Measurements from ENCODE around the gene NTN3.
A peak's percentile ranks its signal among the peaks of the same experiment; 100 is the strongest.

The NTN3 gene

DNA sequence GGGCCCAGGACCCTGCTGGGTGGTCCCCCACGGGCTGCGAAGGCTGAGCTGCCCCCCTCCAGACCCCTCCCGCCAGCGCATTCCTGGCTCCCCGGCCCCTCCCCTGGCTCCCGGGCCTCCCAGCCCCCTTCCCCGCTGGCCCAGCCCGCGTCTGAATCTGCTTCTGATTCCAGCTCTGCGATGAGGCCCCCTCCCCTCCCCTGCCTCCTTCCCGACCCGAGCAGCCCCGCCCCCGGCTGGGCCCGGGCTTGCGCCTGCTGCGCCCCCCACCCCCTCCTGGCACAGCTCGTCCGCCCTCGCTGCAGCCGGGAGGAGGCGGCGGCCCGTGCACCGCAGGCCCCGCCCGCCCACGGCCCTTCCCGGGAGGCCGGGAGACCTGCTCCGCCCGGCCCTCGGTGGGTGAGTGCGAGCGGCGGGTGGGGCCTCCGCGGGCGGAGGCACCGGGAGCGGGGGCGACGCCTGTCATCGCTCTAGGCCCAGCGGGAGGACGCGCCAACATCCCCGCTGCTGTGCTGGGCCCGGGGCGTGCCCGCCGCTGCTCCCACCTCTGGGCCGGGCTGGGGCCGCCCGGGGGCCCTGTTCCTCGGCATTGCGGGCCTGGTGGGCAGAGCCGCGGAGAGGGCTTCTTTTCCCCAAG is at the start of gene NTN3:
NTN3 (plus strand) TSS at position 282 of the 637 bp plus-strand sequence. CDS start 405 bp downstream, outside the sequence.
- TF ChIP-seq, protein P1, sequence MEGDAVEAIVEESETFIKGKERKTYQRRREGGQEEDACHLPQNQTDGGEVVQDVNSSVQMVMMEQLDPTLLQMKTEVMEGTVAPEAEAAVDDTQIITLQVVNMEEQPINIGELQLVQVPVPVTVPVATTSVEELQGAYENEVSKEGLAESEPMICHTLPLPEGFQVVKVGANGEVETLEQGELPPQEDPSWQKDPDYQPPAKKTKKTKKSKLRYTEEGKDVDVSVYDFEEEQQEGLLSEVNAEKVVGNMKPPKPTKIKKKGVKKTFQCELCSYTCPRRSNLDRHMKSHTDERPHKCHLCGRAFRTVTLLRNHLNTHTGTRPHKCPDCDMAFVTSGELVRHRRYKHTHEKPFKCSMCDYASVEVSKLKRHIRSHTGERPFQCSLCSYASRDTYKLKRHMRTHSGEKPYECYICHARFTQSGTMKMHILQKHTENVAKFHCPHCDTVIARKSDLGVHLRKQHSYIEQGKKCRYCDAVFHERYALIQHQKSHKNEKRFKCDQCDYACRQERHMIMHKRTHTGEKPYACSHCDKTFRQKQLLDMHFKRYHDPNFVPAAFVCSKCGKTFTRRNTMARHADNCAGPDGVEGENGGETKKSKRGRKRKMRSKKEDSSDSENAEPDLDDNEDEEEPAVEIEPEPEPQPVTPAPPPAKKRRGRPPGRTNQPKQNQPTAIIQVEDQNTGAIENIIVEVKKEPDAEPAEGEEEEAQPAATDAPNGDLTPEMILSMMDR (IDR thresholded peaks at IDR 0.05), result no peak
- no peak for TF ChIP-seq ZFX (IDR thresholded peaks at IDR 0.05; ENCODE audit: borderline replicate concordance)
- peak within 1 kb of the TSS; percentile 95 for H3K27ac ChIP-seq

DNA sequence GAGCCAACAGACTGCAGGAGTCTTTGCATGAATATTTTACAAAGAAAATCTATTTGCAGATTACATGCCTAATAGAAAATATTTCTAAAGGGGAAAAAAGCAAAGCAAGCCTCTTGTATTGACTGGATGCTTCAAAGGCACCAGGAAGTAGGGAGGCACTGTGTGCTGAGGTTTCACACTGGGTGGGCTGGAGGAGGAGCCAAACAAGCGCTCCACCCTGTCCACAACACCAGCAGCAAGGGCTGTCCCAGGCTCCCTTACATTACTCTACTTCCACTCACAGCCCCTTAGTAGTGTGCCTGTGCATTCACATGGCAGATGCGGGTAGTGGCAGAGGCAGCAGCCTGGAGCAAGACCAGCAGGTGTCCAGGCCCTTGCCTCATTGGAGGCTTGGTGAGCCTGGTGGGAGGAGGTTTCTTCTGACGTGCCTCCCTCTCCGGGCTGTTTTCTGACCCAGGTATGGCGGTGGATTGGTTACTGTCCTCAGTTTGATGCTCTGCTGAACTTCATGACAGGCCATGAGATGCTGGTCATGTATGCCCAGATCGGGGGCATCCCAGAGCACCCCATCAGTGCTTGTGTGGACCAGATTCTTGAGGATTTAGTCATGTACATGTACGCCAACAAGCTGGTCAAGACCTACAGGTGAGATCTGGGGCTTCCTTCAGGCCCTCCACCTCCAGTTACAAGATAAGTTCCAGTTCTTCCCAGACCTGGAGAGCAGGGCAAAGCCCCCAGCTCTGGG is 48.8 kb upstream of the NTN3 start:
- H3K27ac ChIP-seq, result no peak overlapping the region
- TF ChIP-seq, protein P1 (IDR thresholded peaks at IDR 0.05), result no peak
- no peak for TF ChIP-seq ZFX (IDR thresholded peaks at IDR 0.05; ENCODE audit: borderline replicate concordance)

DNA sequence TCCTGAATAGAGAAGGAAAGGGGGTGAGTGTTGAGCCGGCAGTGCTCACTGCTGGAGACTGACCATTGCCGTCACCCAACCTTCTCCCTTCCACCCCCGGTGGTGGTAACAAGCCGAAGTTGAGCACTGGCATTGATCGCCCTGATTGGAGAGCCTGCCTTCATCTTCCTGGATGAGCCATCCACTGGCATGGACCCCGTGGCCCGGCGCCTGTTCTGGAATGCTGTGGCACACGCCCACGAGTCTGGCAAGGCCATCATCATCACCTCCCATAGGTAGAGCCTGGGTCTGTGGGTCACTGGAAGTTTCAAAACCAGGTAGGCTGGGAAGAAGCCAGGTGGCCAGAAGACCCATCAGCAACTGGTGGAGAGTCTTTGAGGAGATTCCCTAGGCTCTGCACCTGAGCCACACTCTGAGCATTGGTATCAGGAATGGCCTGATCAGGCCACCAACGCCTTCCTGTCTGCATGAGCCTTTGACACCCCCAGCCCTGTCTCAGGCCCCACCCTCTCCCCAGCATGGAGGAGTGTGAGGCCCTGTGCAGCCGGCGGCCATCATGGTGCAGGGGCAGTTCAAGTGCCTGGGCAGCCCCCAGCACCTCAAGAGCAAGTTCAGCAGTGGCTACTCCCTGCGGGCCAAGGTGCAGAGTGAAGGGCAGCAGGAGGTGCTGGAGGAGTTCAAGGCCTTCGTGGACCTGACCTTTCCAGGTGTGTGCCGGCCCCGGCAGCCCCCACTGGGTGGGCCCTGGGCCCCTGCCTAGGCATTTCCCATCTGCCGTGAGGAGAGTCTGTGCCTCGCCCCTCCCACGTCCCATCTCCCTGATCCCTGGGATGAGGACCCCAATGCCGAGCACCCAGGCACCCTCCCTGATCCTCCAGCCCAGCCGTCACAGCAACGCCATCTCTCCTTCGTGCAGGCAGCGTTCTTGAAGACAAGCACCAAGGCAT is 46.8 kb upstream of the NTN3 start:
- TF ChIP-seq ZFX (IDR thresholded peaks at IDR 0.05; ENCODE audit: borderline replicate concordance), result no peak
- TF ChIP-seq, protein P1 (IDR thresholded peaks at IDR 0.05), result no peak
- H3K27ac ChIP-seq, result no peak overlapping the region

DNA sequence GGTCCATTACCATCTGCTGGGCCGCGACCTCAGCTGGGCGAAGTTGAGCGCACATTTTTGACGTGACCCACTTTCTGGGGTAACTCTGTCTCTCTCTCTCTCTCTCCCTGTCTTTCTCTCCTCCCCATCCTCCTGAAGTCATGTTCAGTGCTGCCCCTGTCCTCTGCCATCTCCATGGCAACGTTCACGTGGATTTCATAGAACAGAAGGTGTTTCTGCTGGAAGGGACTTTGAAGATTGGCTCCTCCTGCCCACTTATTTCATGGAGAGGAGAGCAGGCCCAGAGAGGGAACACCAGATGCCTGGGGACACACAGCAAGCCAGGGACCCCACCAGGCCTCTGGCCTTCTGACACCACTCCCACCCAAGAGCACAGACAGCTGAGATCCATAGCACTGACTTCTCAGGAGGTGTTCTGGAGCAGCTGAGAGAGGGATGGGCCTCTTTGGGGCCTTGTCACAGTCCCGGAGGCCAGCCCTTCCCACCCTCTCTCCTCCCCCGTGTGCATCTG is 46.0 kb upstream of the NTN3 start:
- TF ChIP-seq, protein P1 (IDR thresholded peaks at IDR 0.05), result no peak
- TF ChIP-seq ZFX (IDR thresholded peaks at IDR 0.05; ENCODE audit: borderline replicate concordance), result no peak
- H3K27ac ChIP-seq, result no peak overlapping the region

DNA sequence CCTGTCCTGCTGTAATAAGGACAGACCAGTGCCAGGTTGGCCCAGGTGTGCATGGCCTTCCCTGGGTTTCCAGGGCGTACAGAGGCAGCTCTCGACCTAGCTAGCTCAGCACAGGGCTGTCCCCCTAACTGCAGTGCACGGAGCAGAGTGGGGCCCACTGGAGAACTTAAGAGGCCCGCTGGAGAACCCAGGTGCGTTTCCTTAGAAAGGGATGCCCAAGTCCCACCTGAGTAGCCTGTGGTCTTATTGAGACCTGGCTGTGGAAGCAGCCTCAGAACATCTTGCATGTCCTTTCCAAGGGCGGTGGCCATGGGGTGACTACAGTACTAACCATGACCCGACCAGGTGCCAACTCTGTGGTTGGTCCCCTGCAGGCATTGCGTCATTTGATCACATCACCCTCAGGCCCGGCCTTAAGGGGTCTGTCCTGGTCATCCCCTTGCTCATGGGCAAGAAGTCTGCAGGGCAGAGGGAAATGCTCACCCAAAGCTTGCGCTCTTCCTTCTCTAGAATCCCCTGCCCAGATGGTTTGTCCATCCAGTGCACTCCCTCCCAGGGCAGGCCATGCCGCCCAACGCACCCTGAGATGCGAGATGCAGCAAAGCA is 45.2 kb upstream of the NTN3 start:
- no peak overlapping the region for H3K27ac ChIP-seq
- no peak for TF ChIP-seq ZFX (IDR thresholded peaks at IDR 0.05; ENCODE audit: borderline replicate concordance)
- TF ChIP-seq, protein P1 (IDR thresholded peaks at IDR 0.05), result no peak

DNA sequence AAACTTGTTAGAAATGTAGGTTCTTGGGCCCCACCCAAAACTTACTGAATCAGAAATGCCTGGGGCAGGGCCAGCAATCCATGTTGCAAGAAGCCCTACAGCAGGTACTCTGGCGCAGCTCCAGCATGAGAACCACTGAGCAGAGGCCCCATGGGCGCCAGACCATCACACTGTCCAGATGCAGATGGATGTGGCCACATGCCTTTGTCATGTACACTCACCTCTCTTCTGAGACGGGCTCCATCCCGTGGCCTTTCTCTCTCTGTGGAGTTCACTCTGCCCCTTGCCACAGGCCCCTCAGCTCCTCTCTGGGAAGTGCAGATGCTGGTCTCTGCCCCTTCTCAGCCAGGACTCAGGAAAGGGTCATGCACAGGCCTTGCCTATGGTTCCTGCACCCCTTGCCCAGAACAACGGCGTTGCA is 44.1 kb upstream of the NTN3 start:
- no peak for TF ChIP-seq ZFX (IDR thresholded peaks at IDR 0.05; ENCODE audit: borderline replicate concordance)
- TF ChIP-seq, protein P1 (IDR thresholded peaks at IDR 0.05), result no peak
- no peak overlapping the region for H3K27ac ChIP-seq

Measured in 22Rv1 (cell line).